HG02884 (cell line): ENCODE data around the gene GNG10.
"Not testable (repeated sequence)": the region's sequence is repeated elsewhere in the genome, so short reads cannot be mapped to it uniquely, and the experiment has no call there.

Source experiments
- ATAC-seq: cut with Tn5 transposase; IDR thresholded peaks from one replicate; pipeline ENCODE4 v1.9.1; 2021; ENCODE audit warnings: mild to moderate bottlenecking, moderate library complexity; ENCODE audit not compliant: unreplicated experiment

GNG10 gene

DNA sequence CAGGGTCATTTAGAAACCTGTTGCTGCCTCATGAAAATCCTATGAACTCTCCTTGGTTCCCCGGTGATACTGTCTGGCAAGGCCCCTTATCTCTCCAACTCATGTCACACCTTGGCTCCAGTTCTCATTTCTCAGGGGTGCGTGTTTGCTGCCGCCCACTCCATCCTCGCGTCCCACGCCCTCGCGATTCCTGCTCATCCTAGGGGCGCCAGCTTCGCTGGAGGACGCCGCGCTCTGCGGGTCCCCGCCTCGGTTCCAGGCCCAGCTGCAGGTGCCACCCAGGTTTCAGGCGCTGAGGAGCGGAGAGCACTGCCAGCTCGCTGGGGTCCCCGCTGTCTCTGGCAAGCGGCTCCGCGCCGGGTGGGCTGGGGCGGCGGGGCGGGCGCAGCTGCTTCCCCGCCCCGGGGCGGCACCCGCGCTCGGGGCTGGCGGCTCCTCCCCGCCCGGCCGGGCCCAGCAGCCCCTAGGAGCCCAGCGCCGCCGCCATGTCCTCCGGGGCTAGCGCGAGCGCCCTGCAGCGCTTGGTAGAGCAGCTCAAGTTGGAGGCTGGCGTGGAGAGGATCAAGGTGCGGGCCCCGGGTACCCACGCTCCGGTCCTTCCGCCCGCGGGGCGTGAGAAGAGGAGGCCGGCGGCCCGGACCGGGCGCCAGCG, at the start of gene GNG10:
Gene GNG10 (plus strand): TSS at position 456 of the 652 bp plus-strand sequence. CDS start 30 bp downstream, at position 486.
- peak; percentile 80 for ATAC-seq

DNA sequence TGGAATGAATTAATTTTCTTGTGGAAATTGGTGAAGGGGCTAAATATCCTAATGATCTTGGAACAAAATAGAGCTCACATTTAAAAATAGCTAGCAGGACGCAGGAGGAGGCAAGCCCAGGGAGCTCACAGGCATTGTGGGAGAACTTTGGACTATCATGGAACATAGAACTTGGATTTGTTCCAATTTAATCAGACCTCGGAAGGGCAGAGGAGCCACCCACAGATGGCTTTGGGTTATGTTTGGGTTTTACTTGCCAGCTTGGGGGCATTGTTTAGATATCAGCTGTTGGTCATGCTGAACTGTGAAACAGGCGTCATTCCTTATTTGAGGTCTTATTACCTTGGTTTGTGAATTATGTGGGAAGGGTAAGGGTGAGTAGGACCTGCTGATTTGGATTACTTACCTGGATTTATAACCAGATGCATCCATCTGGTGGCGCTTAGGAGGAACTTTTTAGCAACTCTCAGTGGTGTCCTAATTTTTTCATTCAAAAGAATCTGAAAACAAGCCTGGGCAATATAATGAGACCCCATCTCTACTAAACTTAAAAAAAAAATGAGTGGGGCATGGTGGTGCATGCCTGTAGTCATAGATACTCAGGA, 47.9 kb upstream of the GNG10 start:
- no peak for ATAC-seq

DNA sequence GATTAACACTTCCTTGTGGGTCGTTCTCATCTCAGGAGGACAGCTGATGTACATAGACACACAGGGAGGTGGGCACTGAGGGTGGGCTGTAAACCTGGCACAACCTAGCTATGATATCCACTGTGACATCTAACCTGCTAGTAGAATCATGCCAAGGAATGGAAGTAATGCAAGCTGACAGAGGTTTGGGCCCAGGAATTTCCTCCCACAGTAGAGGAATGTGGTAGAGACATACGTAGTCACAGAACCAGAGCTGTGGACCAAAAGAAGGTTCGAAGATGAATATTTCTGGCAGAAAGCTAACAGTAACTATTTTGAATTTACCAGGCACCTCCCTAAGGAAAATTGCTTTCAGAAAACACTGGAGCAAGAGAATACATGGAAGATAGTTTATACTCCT, 45.5 kb upstream of the GNG10 start:
- no peak for ATAC-seq

DNA sequence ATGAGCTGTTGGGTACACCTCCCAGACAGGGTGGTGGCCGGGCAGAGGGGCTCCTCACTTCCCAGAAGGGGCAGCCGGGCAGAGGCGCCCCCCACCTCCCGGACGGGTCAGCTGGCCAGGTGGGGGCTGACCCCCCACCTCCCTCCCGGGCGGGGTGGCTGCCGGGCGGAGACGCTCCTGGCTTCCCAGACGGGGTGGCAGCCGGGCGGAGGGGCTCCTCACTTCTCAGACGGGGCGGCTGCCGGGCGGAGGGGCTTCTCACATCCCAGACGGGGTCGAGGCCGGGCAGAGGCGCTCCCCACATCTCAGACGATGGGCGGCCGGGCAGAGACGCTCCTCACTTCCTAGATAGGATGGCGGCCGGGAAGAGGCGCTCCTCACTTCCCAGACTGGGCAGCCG, 44.1 kb upstream of the GNG10 start:
- ATAC-seq: not testable (repeated sequence)

DNA sequence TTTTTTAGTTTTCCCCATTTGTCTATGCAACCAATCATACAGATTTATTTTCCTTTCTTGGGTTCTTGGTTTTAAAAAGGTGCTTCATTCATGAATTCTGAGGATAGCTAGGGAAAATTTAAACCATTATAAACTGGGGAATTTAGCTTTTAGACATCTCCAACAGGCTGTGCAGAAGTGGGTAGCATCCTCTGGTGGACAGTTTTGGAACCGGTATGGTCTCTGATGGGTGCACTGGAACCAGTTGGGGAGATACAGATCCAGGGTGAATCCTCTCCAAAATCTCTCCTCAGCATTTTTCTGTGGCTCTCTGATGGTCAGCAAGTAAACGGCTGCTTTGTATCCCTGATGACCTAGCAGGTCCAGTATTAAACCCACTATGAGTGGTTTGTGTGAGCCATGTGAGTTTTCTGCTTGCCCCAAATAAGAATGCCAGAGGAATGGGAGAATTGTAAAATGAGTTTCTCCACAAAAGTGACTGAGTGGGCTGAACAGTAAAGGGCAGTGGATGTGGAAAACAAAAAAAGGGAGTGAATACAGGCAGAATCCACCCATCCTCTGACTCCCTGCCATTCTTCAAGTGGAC, 39.4 kb upstream of the GNG10 start:
- ATAC-seq: no peak

DNA sequence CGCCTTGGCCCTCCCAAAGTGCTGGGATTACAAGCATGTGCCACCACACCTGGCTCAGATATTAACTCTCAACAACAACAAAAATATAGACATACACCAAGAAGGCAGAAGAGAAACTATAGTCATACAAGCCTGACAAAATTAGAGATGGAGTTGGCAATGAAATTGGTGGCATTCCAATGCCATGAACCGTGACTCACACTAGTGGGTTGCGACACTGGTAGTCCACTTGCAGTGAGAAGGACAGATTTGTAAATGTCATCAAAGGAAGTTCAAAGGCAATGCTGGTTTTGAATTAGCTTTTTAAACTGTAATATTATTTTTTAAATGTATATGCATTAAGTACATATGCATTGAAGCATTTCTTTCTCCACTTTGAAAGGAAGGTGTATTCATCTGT, 38.8 kb upstream of the GNG10 start:
- ATAC-seq: no peak

DNA sequence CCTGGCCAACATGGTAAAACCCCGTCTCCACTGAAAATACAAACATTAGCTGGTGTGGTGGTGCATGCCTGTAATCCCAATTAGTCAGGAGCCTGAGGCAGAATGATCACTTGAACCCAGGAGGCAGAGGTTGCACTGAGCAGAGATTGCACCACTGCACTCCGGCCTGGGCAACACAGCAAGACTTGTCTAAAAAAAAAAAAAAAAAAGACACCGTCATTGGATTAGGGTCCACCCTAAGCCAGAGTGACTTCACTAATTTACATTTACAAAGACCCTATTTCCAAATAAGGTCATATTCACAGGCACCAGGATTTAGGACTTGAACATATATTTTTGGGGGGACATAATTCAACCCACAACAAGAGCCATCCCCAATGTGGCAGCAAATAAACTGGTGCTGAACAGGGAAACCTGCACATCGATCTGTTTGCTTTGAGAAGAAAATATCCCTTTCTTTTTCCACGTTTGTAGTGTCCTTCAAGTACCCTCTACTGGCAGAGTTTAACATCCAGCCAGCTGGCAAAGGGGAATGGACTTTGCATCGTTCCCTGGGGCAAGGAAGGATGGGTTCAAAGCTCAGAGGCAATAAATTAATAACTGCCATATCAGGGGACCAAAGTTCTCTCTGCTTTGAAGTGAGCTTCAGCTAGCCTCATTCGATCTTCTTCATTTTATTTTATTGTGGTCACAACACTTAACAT, 34.0 kb upstream of the GNG10 start:
- ATAC-seq: no peak

DNA sequence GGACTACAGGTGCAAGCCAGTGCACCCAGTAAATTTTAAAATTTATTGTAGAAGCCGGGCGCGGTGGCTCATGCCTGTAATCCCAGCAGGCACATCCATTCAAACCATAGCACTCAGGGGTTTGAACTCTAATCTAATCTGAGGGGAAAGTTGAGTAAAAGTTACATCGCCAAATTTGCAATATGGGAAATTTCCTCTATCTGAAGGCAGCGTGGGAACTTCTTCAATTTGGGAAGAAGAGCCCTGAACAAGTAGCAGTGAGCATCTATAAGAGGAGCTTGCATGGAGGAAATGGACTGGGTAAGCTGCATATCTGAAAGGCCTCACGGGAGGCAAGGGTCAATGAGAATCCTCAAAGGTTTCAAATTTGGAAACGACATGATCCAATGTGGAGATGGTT, 33.0 kb upstream of the GNG10 start:
- ATAC-seq: no peak

DNA sequence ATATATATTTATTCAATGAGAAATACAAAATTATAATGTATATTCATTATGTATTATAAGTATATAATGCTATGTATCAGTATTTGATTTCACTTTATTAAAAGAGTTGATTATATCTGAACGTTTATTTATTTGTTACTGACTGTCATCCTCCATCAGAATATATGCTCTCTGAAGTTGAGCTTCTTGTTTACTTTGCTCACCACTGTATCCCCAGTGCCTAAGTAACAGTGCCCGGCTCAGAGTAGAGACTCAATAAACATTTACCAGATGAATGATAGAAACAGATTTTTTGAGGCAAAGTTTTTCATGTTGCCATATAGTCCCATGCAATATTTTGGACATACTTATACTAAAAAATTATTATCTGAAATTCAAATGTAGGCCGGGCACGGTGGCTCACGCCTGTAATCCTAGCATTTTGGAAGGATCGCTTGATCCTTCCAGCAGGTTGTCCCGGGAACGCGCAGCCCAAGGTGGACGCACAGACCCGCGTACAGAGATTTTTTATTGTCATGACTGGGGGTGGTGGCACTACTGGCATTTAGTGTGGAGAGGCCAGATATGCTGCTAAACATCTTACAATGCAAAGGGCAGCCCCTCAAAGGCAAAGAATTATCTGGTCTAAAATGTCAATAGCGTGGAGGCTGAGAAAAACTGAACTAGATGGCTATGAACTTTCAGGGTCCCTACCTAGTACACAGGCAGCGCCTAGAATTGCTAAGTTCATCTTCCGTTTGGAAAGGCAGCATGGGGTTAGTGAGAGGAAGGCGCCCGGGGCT, 31.0 kb upstream of the GNG10 start:
- ATAC-seq: peak; percentile 33

DNA sequence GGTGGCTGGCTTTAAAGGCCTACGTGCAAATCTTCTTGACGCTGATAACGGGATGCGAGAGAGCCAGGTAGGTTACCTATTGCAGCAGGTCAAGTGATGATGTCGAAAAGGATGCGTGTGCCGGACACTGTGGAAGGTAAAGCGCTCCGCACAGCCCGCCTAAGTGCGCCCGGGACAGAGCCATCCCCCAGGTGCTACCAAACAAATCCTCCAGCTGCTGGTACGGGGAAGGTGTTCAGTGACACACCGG, 30.5 kb upstream of the GNG10 start:
- no peak for ATAC-seq

DNA sequence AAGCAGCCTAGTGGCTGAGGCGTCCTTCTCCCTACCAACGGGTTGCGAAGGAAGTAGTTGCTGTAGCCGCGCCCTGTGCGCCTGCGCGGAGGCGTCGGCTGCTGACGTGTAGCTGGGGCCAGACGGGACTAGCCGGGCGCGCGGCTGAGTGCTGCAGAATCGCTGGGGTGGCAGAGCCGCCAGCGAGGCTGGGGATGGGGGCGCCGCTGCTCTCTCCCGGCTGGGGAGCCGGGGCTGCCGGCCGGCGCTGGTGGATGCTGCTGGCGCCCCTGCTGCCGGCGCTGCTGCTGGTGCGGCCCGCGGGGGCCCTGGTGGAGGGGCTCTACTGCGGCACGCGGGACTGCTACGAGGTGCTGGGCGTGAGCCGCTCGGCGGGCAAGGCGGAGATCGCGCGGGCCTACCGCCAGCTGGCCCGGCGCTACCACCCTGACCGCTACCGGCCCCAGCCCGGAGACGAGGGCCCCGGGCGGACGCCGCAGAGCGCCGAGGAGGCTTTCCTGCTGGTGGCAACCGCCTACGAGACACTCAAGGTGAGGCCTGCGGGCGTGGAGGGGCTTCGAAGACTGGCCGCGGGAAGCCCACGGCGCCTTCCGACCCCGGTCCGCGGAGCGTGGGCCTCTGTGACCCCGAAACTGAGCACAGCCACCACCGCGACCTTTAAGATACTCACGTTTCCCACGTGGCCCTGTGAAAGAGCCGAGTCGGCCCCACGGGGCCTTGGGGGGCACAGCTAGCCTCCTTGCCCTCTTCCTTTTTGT, 30.0 kb upstream of the GNG10 start, which contains the start of gene DNAJC25:
Gene DNAJC25 (plus strand): TSS at position 121 of the 758 bp plus-strand sequence. CDS start 74 bp downstream, at position 195.
- ATAC-seq: peak; percentile 96

DNA sequence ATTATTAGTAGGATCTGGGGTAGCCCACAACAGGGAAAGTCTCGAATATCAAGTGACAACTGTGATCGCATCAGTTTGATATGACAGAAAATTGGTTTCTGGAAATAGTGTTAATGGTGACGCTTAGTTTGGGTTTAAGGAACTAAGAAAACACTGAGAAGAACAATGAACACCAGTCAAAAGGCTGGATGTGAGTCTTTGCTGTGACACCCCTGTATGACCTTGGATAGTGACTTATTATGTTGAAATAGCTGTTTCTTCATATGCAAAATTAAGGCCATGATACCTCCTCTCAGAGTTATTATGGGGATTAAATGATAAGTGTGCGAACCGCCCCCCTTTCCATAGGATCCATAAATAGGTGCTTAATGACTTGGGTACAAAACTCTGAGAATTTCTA, 29.3 kb upstream of the GNG10 start:
- ATAC-seq: no peak

DNA sequence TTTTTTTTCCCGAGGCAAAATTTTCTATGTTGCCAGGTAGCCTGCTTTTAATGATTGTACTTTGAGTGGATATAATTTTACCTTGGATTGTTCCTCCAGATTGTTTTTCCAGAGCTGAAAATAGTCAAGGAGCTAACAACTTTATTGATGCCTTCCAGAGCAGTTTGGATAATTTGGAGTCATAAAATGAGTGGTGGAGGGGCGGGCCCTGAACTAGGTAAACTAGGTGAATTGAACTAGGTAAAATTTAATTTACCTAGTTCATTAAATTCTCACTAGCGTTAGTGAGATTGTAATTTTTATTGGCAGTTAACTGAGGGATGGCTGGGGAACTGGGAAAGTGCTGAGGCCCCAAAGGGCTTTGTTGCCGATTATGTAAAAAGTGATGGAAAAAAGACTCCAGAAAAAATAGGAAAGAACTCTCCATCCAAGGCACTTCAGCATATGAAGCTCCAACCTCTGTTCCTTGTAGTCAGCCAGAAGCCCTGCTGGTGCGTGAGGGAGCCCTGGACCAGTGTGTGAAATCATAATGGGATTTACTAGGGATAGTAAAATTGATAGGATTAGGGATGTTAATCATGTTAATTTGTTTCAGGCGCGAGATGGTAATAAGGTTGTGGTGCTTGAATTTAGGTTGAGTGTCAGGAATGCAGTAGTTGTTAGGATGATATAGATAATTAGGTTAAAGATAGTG, 28.6 kb upstream of the GNG10 start:
- ATAC-seq: no peak

DNA sequence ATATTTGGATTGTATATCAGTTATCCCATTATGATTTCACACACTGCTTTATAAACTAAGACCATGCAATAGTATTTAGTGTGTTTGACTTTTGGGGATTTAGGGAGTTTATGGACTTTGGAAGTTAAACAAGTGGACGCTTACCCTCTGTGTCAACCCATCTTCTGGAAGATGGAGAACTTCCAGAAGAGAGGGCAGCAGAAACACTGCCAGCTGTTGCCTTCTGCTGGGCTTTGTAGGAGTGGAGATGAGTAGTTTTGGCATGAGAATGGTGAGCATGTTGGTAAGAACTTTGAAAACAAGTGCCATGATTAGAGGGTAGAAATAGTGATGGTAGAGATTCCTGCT, 28.0 kb upstream of the GNG10 start:
- ATAC-seq: no peak

DNA sequence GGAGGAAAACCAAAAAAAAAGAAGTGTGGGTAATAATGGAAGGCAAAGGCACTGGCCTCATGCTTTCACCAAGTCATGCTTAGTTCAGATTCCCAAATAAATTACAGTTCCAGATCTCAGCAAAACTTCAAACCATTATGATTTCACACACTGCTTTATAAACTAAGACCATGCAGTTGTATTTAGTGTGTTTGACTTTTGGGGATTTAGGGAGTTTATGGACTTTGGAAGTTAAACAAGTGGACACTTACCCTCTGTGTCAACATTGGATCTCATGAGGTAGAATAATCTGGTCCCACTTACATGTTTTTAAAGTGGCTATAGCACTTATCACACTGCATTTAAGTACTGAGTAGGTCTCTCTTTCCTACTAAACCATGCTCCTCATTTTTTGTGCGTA, 26.5 kb upstream of the GNG10 start:
- no peak for ATAC-seq

DNA sequence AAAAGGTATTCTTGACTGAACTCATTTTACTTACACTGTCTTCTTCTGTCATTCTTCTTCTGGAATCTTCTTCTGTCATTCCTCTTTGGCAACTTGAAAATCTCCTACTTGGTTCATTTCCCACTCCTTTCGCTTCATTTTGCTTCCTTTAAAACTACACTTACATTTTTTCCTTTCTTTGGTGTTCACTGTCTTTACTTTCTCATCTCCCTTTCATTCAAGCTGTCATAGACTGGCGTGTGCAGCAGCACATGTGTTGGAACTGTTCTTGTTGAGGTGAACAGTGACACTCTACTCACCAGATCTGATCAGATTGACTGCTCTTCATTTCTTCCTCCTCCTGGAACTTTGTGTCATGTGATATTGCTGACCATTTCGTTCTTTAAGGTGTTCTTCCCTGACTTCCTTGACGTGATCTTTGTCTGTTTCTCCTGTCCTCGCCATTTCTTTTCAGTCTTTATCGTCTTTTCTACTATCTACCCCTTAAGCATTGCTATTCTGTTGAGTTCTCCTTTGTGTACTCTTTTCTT, 23.9 kb upstream of the GNG10 start:
- no peak for ATAC-seq

DNA sequence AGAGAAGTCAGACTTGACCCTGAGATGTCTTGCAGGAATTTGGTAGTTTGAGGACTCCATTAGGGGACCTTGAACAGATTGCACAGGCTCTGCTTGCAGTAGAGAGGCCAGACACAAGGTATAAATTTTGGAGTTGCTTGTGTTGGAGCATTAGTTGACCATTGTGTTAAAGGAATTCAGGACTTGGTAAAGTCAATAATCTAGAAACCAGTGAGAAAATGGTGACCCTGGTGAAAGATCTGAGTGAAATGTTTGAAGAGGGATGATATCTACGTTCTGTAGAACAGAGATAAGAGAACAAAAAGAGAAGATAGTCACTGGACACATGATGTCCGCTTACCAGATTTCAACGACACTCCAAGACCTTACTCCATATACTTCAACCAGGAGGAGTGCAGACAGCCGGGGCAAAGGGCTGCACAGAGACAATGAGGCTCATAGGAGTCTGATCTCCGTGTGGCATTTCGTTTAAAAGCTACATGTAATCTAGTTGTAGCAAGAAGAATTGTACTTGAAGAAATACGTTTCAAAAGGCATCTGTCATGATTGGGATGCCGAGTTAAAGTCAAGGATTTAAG, 17.1 kb upstream of the GNG10 start:
- ATAC-seq: no peak

DNA sequence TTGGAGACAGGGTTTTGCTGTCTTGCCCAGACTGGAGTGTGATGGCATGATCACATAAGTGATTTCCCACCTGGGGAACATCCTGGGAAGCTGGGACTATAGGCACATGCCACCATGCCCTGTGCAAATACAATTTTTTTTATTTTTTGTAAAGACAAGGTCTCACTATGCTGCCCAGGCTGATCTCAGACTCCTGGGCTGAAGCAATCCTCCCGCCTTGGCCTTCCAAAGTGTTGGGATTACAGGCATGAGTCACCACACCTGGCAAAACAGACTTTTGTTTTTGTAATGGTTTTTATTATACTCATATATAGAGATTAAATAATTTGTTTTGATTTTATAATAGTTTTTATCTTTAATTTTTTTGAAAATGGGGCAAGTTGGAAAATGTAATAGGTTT, 15.6 kb upstream of the GNG10 start:
- no peak for ATAC-seq

DNA sequence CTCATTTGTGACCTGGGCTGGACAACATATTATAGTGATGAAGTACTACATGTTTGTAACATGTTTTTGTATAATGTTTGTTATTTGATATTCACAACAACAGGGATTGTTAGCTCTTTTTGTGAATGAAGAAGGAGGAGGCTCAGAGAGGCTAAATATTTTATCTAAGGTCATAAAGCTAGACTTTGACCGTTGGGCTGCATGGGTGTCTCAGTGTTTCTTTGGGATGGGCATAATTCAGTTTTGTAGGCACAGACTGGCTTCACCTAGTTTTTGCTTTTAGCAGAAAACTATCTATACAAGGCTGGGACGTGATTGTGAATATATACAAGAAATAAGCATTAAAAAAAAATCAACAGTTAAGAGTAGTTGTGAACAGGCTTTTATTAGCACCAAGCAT, 15.0 kb upstream of the GNG10 start:
- no peak for ATAC-seq

DNA sequence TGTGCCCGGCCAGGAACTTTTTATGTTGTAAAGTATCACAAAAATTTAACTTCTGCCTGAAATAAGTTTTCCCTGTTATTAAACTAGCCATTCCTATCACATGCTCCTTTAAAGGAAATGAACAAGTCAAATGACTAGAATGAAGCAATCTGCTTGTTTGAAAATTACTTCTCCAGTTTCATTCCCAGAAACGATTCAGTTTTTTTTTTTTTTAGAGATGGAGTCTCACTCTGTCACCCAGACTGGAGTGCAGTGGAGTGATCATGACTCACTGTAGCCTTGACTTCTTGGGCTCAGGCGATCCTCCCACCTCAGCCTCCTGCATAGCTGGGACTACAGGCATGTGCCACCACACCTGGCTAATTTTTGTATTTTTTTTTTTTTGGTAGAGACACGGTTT, 13.3 kb upstream of the GNG10 start:
- no peak for ATAC-seq
